Measurements from ENCODE around the gene HHEX.
A peak's percentile ranks its signal among the peaks of the same experiment; 100 is the strongest.

The HHEX gene

GRCh38 chr10:92695679-92696605, 6.2 kb downstream of the HHEX start:
- no peak for DNase-seq

GRCh38 chr10:92696606-92697383, 7.0 kb downstream of the HHEX start:
- no peak for DNase-seq

- no peak for DNase-seq
Observed at GRCh38 chr10:92697663-92698511, 8.1 kb downstream of the HHEX start.

GRCh38 chr10:92699193-92699517, 9.4 kb downstream of the HHEX start:
- DNase-seq = no peak

- no peak for DNase-seq
Observed at GRCh38 chr10:92699518-92700381, 10.0 kb downstream of the HHEX start.

GRCh38 chr10:92702301-92702916, 12.7 kb downstream of the HHEX start:
- no peak for DNase-seq

GRCh38 chr10:92712016-92712889, 22.5 kb downstream of the HHEX start:
- no peak for DNase-seq

GRCh38 chr10:92714152-92714845, 24.5 kb downstream of the HHEX start:
- no peak for DNase-seq

GRCh38 chr10:92714872-92715271, 25.1 kb downstream of the HHEX start:
- no peak for DNase-seq

- peak; percentile 22 for DNase-seq
Observed at GRCh38 chr10:92719991-92720830, 30.5 kb downstream of the HHEX start.

- no peak for DNase-seq
Observed at GRCh38 chr10:92720831-92721165, 31.0 kb downstream of the HHEX start.

- no peak for DNase-seq
Observed at GRCh38 chr10:92722349-92722748, 32.6 kb downstream of the HHEX start.

- DNase-seq = no peak
Observed at GRCh38 chr10:92727141-92727540, 37.4 kb downstream of the HHEX start.

GRCh38 chr10:92727550-92727949, 37.8 kb downstream of the HHEX start:
- DNase-seq = no peak

- no peak for DNase-seq
Observed at GRCh38 chr10:92729886-92730285, 40.1 kb downstream of the HHEX start.

- no peak for DNase-seq
Observed at GRCh38 chr10:92732958-92733357, 43.2 kb downstream of the HHEX start.

- no peak for DNase-seq
Observed at GRCh38 chr10:92734301-92734700, 44.5 kb downstream of the HHEX start.

- DNase-seq = no peak
Observed at GRCh38 chr10:92735938-92736337, 46.2 kb downstream of the HHEX start.

GRCh38 chr10:92737484-92737883, 47.7 kb downstream of the HHEX start:
- no peak for DNase-seq

All from NCI-H1694 (cell line).